HepG2 (cell line): Measurements from ENCODE around the gene ZNF831.

ENCODE experiments used
- MAFF ChIP-seq: IDR thresholded peaks from 2 replicates; pipeline ENCODE4 v1.6.1; 2011; ENCODE audit warnings: low read depth, low read length, improper control_type of control experiment
- TRIM24 ChIP-seq: sonication (generic); formaldehyde crosslinking; IDR thresholded peaks from 2 replicates; pipeline ENCODE4 v1.8.0; 2022; ENCODE audit warnings: mild to moderate bottlenecking, missing genetic modification reagents
- ZMAT5 ChIP-seq: sonication (generic); formaldehyde crosslinking; IDR thresholded peaks from 2 replicates; pipeline ENCODE4 v1.5.0; 2020; ENCODE audit warnings: mild to moderate bottlenecking, low read depth, missing genetic modification reagents, borderline replicate concordance

GRCh38 chr20:59181936-59182335 is 18.3 kb downstream of the ZNF831 start:
- TF ChIP-seq ZMAT5 (CRISPR knock-in tag) (no peak), MAFF (no peak), TRIM24 (CRISPR knock-in tag) (no peak)
